ENCODE data around the gene CUL7. TPM values are rescaled to one million over a fixed set of nuclear protein-coding genes. Genes with fewer than 3 reads are reported as not detected.
"Not testable (repeated sequence)": the region's sequence is repeated elsewhere in the genome, so short reads cannot be mapped to it uniquely, and the experiment has no call there.

CUL7 gene
- total RNA-seq, 1 donor from 2014 or later, result 26.7 TPM

DNA sequence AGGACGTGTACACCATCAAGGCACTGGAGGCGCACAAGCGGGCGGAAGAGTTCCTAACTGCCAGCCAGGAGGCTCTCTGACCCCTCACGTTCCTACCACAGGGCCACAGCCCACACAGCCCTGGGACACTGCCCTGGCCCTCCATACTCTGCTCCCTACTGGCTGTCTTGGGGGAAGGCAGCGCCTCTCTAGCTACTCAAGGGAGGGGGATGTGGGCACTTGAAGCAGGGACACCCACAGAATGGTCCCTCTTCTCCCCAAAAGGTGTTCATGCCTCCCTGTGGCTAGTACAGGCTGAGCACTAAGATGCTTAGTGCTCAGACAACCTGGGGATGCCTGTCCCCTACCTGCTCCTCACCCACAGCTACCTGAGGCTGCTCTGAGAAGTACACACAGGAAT, 42.4 kb downstream of the CUL7 start:
- Histone ChIP-seq H3K36me3 (peaks cover 51 to 53% of the 10 kb centered on the region in 2 donors), H3K9me3 (no peaks in the 10 kb centered on the region), H3K27me3 (no peaks in the 10 kb centered on the region), H3K4me1 (peaks cover 4 to 24% of the 10 kb centered on the region in 2 donors), H3K4me3 (no peak overlapping the region), H3K27ac (no peak overlapping the region)
- TF ChIP-seq CTCF (IDR thresholded peaks at IDR 0.05), result no peak
- intact Hi-C loops (cut with DNase I), result loop anchor here (5.0 kb wide), 4 partner anchors 109 to 161 kb away; partner anchors contain the start of gene SRF
- DNase-seq (ENCODE audit: low spot score in 2 of 2), result no peak

GRCh38 chr6:43009124-43009523, 44.5 kb downstream of the CUL7 start:
- Histone ChIP-seq H3K36me3 (peaks cover 51 to 57% of the 10 kb centered on the region in 2 donors), H3K27ac (no peak overlapping the region), H3K4me3 (no peak overlapping the region), H3K9me3 (no peaks in the 10 kb centered on the region), H3K4me1 (peaks cover 0 to 9% of the 10 kb centered on the region in 2 donors), H3K27me3 (no peaks in the 10 kb centered on the region)
- intact Hi-C loops (cut with DNase I), result no loop called here
- peak in 2 of 3 experiments; percentile 10 to 32 for TF ChIP-seq CTCF (IDR thresholded peaks at IDR 0.05)
- no peak for DNase-seq (ENCODE audit: low spot score in 2 of 2)

DNA sequence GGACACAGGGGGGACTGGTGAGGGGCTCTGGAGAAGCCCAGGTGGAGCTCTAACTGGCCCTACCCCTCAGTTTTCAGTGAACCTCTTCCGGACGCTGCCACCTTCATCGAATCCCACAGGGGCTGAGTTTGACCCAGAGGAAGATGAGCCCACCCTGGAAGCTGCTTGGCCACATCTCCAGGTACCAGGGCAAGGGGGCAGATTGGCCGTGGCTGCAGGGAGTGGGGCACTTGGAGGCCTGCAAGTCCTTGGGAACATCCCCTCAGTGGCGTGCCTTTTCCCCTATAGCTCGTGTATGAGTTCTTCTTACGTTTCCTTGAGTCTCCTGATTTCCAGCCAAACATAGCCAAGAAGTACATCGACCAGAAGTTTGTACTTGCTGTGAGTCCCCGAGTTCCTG, 46.5 kb downstream of the CUL7 start:
- Histone ChIP-seq H3K27ac (no peak overlapping the region), H3K36me3 (peaks cover 49 to 57% of the 10 kb centered on the region in 2 donors), H3K27me3 (no peaks in the 10 kb centered on the region), H3K4me1 (no peaks in the 10 kb centered on the region), H3K4me3 (no peak overlapping the region), H3K9me3 (no peaks in the 10 kb centered on the region)
- no peak for TF ChIP-seq CTCF (IDR thresholded peaks at IDR 0.05)
- intact Hi-C loops (cut with DNase I), result no loop called here
- no peak for DNase-seq (ENCODE audit: low spot score in 2 of 2)

- DNase-seq (ENCODE audit: low spot score in 2 of 2), result no peak
- Histone ChIP-seq H3K4me3 (no peak overlapping the region), H3K9me3 (no peaks in the 10 kb centered on the region), H3K27me3 (no peaks in the 10 kb centered on the region), H3K36me3 (peaks cover 44 to 48% of the 10 kb centered on the region in 2 donors), H3K27ac (no peak overlapping the region), H3K4me1 (no peaks in the 10 kb centered on the region)
- intact Hi-C loops (cut with DNase I), result no loop called here
- no peak for TF ChIP-seq CTCF (IDR thresholded peaks at IDR 0.05)
Observed at GRCh38 chr6:43006251-43006650, 47.4 kb downstream of the CUL7 start.

DNA sequence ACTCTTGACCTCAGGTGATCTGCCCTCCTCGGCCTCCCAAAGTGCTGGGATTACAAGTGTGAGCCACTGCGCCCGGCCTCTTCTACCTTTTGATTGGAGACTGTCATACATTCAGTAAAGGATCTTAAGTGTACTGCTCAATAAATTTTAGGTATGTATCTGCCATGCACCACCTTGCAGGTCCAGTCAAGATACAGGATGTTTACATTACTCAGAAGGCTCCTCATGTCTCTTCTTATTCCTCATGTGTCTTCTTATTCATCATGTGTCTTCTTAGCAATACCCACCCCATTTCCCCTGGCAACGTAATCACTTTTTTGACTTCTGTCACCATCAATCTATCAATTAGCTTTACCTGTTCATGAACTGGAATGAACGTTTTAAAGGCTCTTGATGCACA, 47.8 kb downstream of the CUL7 start:
- Histone ChIP-seq H3K4me1 (no peaks in the 10 kb centered on the region), H3K9me3 (no peaks in the 10 kb centered on the region), H3K27ac (no peak overlapping the region), H3K4me3 (no peak overlapping the region), H3K27me3 (no peaks in the 10 kb centered on the region), H3K36me3 (peaks cover 40 to 44% of the 10 kb centered on the region in 2 donors)
- intact Hi-C loops (cut with DNase I), result no loop called here
- no peak for DNase-seq (ENCODE audit: low spot score in 2 of 2)
- no peak for TF ChIP-seq CTCF (IDR thresholded peaks at IDR 0.05)

GRCh38 chr6:43001843-43002242, 51.8 kb downstream of the CUL7 start:
- Histone ChIP-seq H3K36me3 (peaks cover 8 to 9% of the 10 kb centered on the region in 2 donors), H3K4me3 (no peak overlapping the region), H3K27me3 (no peaks in the 10 kb centered on the region), H3K4me1 (no peaks in the 10 kb centered on the region), H3K27ac (no peak overlapping the region), H3K9me3 (no peaks in the 10 kb centered on the region)
- intact Hi-C loops (cut with DNase I), result no loop called here
- no peak for DNase-seq (ENCODE audit: low spot score in 2 of 2)
- TF ChIP-seq CTCF (IDR thresholded peaks at IDR 0.05), result no peak

DNA sequence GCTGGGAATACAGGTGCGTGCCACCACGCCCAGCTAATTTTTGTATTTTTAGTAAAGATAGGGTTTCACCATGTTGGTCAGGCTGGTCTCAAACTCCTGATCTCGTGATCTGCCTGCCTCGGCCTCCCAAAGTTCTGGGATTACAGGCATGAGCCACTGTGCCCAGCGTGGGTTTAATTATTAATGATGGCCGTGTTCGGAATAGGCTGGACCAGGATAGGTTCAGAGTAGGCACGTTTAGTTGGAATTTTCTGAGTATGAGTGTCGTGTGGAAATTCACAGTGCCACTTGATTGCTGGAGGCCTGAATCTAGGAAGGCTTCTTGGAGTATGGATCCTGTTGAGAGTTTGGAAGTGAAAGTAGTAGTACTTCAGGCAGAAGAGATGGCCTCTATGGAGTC, 55.4 kb downstream of the CUL7 start:
- H3K36me3 ChIP-seq; H3K27me3 ChIP-seq; H3K27ac ChIP-seq; DNase-seq (ENCODE audit: low spot score in 2 of 2); H3K9me3 ChIP-seq; H3K4me3 ChIP-seq; intact Hi-C loops (cut with DNase I); H3K4me1 ChIP-seq: not testable (repeated sequence)
